Gastrocnemius medialis (tissue), 4 donors: ENCODE results near the gene CLDN17. TPM values are rescaled to one million over a fixed set of nuclear protein-coding genes. Genes with fewer than 3 reads are reported as not detected.

ENCODE experiments used
- ATAC-seq, 2 donors: fragments of 150-250 bp; one replicate each; pipeline ENCODE4 v1.9.1; 2016
- DNase-seq, 2 donors: peaks; one replicate each; pipeline ENCODE4 v3.0.0-alpha.2; 2019
- H3K27ac ChIP-seq, 4 donors: fragments of 200-600 bp; sonication (generic); 1 replicate in 1 of 4; 2 replicates in 3 of 4; pipeline ENCODE4 v1.5.1; 2016 to 2018; ENCODE audit warnings: mild to moderate bottlenecking in 2 of 4, moderate library complexity in 1 of 4
- H3K27me3 ChIP-seq, 3 donors: fragments of 200-600 bp; sonication (generic) in 2 of 3; 1 replicate in 1 of 3; 2 replicates in 2 of 3; pipeline versions ENCODE4 v1.5.1 to v1.6.0; 2016 to 2019; ENCODE audit warnings: mild to moderate bottlenecking in 1 of 3, moderate library complexity in 1 of 3
- H3K36me3 ChIP-seq, 2 donors: fragments of 200-600 bp; sonication (generic) in 1 of 2; one replicate each; pipeline ENCODE4 v1.5.1; 2017 to 2018
- H3K4me1 ChIP-seq, 2 donors: fragments of 200-600 bp; sonication (generic) in 1 of 2; one replicate each; pipeline ENCODE4 v1.5.1; 2016 to 2017; ENCODE audit warnings: mild to moderate bottlenecking in 2 of 2
- H3K4me3 ChIP-seq, 4 donors: fragments of 200-600 bp; sonication (generic) in 3 of 4; 1 replicate in 1 of 4; 2 replicates in 3 of 4; pipeline ENCODE4 v1.5.1; 2016 to 2019; ENCODE audit warnings: mild to moderate bottlenecking in 2 of 4
- H3K9me3 ChIP-seq, 3 donors: fragments of 200-600 bp; sonication (generic) in 2 of 3; 1 replicate in 1 of 3; 2 replicates in 2 of 3; pipeline ENCODE4 v1.5.1; 2016 to 2019
- POLR2A ChIP-seq, 2 donors: fragments of 450-650 bp; IDR thresholded peaks; one replicate each; pipeline ENCODE4 v1.6.1; 2017; ENCODE audit warnings: antibody characterized with exemption in 2 of 2, mild to moderate bottlenecking in 2 of 2, moderate library complexity in 2 of 2
- in situ Hi-C, 4 donors: fragments of 200-750 bp; cut with MboI; loops; one replicate each; pipeline versions ENCODE4 v1.15.0 to v1.8.0; 2017; ENCODE audit warnings: low sequenced_read_pairs in 4 of 4
- intact Hi-C: fragments of 100-400 bp; cut with DNase I; formaldehyde crosslinking; loops from one replicate; pipeline ENCODE4 v1.15.1; 2023; ENCODE audit warnings: low total_unique reads
- total RNA-seq, 4 donors: library from RNA; depleted of rRNA; stranded (reverse); fragments of >200 nt; gene quantifications; one replicate each; pipeline versions ENCODE4 v1.1.0 to v1.2.3, GENCODE V29; 2016
- TF ChIP-seq, protein P1 (sequence below), 5 experiments: fragments of 450-650 bp in 3 of 5; fragments of 200-600 bp in 2 of 5; sonication (generic) in 2 of 5; IDR thresholded peaks in 4 of 5; conservative IDR thresholded peaks in 1 of 5; 1 replicate in 4 of 5; 2 replicates in 1 of 5; pipeline ENCODE4 v1.5.1; 2016 to 2019; ENCODE audit warnings: antibody characterized with exemption in 5 of 5, mild to moderate bottlenecking in 3 of 5, moderate library complexity in 3 of 5

CLDN17 gene
- total RNA-seq, 4 donors from 2014 or later = not detected

DNA sequence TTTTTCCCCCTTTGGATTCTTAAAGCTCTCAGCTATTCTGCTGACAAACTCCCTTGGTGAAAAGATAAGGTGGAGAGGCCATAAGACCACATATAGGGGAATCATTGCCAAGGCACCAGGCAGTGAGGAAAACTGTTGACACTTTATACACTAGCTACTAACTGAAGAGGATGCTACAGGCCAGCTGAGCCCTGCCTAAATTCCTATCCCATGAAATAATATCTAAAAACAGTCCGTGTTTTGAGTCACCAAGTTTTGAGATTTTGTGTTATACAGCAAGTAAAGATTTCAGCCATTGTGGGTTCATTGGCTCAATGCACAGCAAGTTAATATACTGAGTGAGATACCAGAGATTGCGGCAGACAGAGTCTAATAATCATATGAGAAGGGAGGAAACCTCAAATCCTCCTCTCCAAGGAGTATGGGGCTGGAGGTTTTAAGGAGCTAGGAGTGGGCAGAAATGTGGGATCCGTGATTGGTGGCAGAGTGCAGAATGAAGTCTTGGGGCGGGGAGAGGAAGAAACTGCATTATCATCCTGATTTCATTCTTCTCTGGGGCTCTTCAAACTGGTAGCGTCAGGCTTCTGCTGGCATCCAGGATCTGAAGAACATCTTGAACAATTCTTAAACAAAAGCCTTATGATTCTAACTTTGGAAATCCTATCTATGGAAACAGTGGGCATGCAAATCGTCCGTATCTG is 40.1 kb upstream of the CLDN17 start:
- no peak for ATAC-seq
- in situ Hi-C loops = no loop called here
- H3K36me3 ChIP-seq = no peaks in the 10 kb centered on the region
- H3K27ac ChIP-seq = no peak overlapping the region
- TF ChIP-seq, protein P1, sequence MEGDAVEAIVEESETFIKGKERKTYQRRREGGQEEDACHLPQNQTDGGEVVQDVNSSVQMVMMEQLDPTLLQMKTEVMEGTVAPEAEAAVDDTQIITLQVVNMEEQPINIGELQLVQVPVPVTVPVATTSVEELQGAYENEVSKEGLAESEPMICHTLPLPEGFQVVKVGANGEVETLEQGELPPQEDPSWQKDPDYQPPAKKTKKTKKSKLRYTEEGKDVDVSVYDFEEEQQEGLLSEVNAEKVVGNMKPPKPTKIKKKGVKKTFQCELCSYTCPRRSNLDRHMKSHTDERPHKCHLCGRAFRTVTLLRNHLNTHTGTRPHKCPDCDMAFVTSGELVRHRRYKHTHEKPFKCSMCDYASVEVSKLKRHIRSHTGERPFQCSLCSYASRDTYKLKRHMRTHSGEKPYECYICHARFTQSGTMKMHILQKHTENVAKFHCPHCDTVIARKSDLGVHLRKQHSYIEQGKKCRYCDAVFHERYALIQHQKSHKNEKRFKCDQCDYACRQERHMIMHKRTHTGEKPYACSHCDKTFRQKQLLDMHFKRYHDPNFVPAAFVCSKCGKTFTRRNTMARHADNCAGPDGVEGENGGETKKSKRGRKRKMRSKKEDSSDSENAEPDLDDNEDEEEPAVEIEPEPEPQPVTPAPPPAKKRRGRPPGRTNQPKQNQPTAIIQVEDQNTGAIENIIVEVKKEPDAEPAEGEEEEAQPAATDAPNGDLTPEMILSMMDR (IDR thresholded peaks at IDR 0.05 in 4 of 5, conservative IDR thresholded peaks at IDR 0.05 in 1 of 5) = no peak
- no peak for TF ChIP-seq POLR2A (IDR thresholded peaks at IDR 0.05)
- intact Hi-C loops = no loop called here
- H3K27me3 ChIP-seq = no peaks in the 10 kb centered on the region
- no peak for DNase-seq
- no peak overlapping the region for H3K4me3 ChIP-seq
- H3K4me1 ChIP-seq = no peaks in the 10 kb centered on the region
- no peaks in the 10 kb centered on the region for H3K9me3 ChIP-seq

DNA sequence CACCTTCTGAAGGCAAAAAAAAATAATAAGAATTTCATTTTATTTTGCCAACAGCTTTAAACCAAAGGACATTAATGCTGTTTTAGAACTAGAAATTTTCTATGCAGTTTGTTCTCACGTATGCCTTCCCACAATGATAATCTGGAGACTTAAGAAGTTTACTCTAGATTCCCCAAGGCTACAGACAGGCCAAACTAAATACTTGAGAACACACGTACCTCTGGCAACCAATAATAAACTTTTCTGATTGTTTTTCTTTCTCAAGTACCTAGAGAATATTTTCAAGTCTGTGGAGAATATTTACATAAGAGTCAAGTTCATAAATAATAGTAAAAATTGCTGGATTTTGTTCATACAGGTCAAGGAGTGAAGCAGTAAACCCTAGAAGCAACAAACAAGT is 33.4 kb upstream of the CLDN17 start:
- intact Hi-C loops (no loop called here), in situ Hi-C loops (no loop called here)
- Histone ChIP-seq H3K4me3 (no peak overlapping the region), H3K36me3 (no peaks in the 10 kb centered on the region), H3K27me3 (no peaks in the 10 kb centered on the region), H3K9me3 (no peaks in the 10 kb centered on the region), H3K27ac (no peak overlapping the region), H3K4me1 (no peaks in the 10 kb centered on the region)
- DNase-seq (no peak), ATAC-seq (no peak)
- TF ChIP-seq POLR2A (IDR thresholded peaks at IDR 0.05) = no peak
- TF ChIP-seq, protein P1 (IDR thresholded peaks at IDR 0.05 in 4 of 5, conservative IDR thresholded peaks at IDR 0.05 in 1 of 5) = no peak

DNA sequence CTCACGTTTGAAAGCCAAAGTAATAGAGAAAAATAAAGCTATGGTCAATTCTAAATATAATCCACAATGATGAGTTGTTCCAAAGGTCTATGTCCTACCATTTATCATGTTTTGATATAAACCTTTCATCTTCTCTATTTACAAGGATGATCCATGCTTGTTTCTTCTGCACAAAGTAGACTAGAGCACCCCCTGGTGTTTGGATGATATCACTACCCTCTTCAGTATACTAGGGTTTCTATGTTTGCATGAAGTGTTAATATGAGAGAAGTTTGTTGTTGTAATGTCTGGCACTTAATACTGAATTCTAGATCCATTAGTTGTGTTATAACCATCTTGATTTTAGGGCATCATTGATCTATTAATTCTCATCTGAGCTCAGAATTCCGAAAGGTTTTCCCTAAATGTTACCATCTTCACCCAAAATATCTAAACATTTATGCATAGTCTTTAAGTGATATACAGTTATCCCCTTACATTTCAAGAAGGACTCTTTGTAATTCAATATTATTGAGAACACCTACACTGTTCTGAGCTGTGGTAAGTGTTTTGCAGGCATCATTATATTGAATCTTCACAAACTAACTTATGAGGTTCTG is 28.2 kb upstream of the CLDN17 start:
- TF ChIP-seq POLR2A (IDR thresholded peaks at IDR 0.05) = no peak
- intact Hi-C loops = no loop called here
- ATAC-seq (no peak), DNase-seq (no peak)
- in situ Hi-C loops = no loop called here
- Histone ChIP-seq H3K9me3 (no peaks in the 10 kb centered on the region), H3K4me3 (no peak overlapping the region), H3K36me3 (no peaks in the 10 kb centered on the region), H3K4me1 (no peaks in the 10 kb centered on the region), H3K27ac (no peak overlapping the region), H3K27me3 (no peaks in the 10 kb centered on the region)

DNA sequence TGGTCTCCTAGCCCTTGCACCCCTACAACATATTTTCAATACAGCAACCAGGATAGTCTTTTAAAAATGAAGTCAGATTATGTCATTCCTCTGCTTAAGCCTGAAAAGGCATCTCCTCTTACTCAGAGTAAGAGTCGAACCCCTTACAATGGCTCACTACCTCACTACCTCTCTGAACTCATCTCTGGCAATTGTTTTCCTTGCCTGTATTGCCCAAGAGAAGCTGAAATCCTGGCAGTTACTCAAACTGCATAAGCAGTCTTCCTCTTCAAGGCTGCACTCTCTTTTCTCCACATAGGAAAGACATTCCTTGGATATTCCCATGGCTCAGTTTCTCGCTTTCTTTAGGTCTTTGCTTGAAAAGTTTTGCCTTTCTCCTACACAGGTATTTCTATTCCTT is 26.6 kb upstream of the CLDN17 start:
- Histone ChIP-seq H3K9me3 (no peaks in the 10 kb centered on the region), H3K27ac (no peak overlapping the region), H3K27me3 (no peaks in the 10 kb centered on the region), H3K36me3 (no peaks in the 10 kb centered on the region), H3K4me1 (no peaks in the 10 kb centered on the region), H3K4me3 (no peak overlapping the region)
- intact Hi-C loops (no loop called here), in situ Hi-C loops (no loop called here)
- no peak for TF ChIP-seq POLR2A (IDR thresholded peaks at IDR 0.05)
- TF ChIP-seq, protein P1 (IDR thresholded peaks at IDR 0.05 in 4 of 5, conservative IDR thresholded peaks at IDR 0.05 in 1 of 5) = no peak
- ATAC-seq (no peak), DNase-seq (no peak)

DNA sequence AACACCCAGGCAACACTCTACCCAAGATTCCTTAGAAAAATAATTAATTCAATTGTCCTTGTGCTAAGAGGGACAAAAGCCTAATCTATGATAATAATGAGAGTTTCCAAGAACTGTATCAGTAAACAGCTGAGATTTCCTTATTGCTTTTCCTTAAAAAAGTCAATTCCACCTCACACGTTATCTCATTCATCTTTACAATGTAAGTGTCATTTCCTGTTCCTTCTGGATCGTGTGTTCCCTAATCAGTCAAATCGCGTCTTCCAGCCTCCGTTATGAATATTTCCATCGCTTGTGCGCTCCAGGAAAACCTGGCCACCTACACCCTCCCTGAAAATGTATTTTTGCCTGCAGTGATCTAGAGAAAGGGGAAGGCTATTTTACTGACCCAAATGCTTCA is 23.9 kb upstream of the CLDN17 start:
- H3K4me1 ChIP-seq = no peaks in the 10 kb centered on the region
- ATAC-seq (no peak), DNase-seq (no peak)
- TF ChIP-seq, protein P1 (IDR thresholded peaks at IDR 0.05 in 4 of 5, conservative IDR thresholded peaks at IDR 0.05 in 1 of 5) = no peak
- TF ChIP-seq POLR2A (IDR thresholded peaks at IDR 0.05) = no peak
- in situ Hi-C loops (no loop called here), intact Hi-C loops (no loop called here)
- H3K36me3 ChIP-seq = no peaks in the 10 kb centered on the region
- no peaks in the 10 kb centered on the region for H3K9me3 ChIP-seq
- H3K4me3 ChIP-seq = no peak overlapping the region
- no peak overlapping the region for H3K27ac ChIP-seq
- H3K27me3 ChIP-seq = no peaks in the 10 kb centered on the region
